Keratinocyte (primary cell): ENCODE results near the gene KCNF1. TPM values are rescaled to one million over a fixed set of nuclear protein-coding genes. Genes with fewer than 3 reads are reported as not detected.

Experiments used
- DNase-seq: peaks from one replicate; pipeline ENCODE4 v3.0.0-alpha.2; 2011; ENCODE audit warnings: low read depth, missing footprints, low spot score
- FAIRE-seq: peaks from 2 replicates; lab custom pipeline; 2011; peaks lifted over from hg19 to GRCh38; lab: Jason Lieb, UNC
- H2AFZ ChIP-seq: 2 replicates; pipeline ENCODE4 v1.6.0; 2012; ENCODE audit warnings: low read length, control low read depth, inconsistent platforms; ENCODE audit not compliant: control insufficient read depth
- H3K27ac ChIP-seq: 2 replicates; pipeline ENCODE4 v1.5.1; 2011; ENCODE audit warnings: low read length; ENCODE audit not compliant: control insufficient read depth, insufficient read depth
- H3K27me3 ChIP-seq: 3 replicates; pipeline ENCODE4 v1.6.0; 2011; ENCODE audit warnings: low read length; ENCODE audit not compliant: control insufficient read depth, insufficient read depth; ENCODE audit errors: extremely low read depth
- H3K36me3 ChIP-seq, 2 experiments: 2 replicates in 1 of 2; 3 replicates in 1 of 2; pipeline ENCODE4 v1.5.1; 2011; ENCODE audit warnings: low read length in 2 of 2, mild to moderate bottlenecking in 1 of 2; ENCODE audit not compliant: control insufficient read depth in 2 of 2, insufficient read depth in 2 of 2; ENCODE audit errors: extremely low read depth in 1 of 2
- H3K4me1 ChIP-seq: 3 replicates; pipeline ENCODE4 v1.5.1; 2011; ENCODE audit warnings: low read length; ENCODE audit not compliant: control insufficient read depth, insufficient read depth; ENCODE audit errors: extremely low read depth
- H3K4me2 ChIP-seq: 3 replicates; pipeline ENCODE4 v1.6.0; 2011; ENCODE audit warnings: low read depth, low read length; ENCODE audit not compliant: control insufficient read depth, insufficient read depth; ENCODE audit errors: extremely low read depth
- H3K4me3 ChIP-seq, 3 experiments: fragments of 200-600 bp in 1 of 3; sonication (generic) in 1 of 3; 2 replicates in 2 of 3; 3 replicates in 1 of 3; pipeline ENCODE4 v1.5.1; 2011 to 2016; ENCODE audit warnings: low read length in 3 of 3, mild to moderate bottlenecking in 3 of 3, control low read depth in 2 of 3, inconsistent platforms in 1 of 3, low read depth in 1 of 3, mixed read lengths in 1 of 3, mixed run types in 1 of 3, moderate library complexity in 1 of 3; ENCODE audit not compliant: control insufficient read depth in 2 of 3, insufficient read depth in 2 of 3; ENCODE audit errors: extremely low read depth in 1 of 3
- H3K79me2 ChIP-seq: 2 replicates; pipeline ENCODE4 v1.6.0; 2012; ENCODE audit warnings: low read length; ENCODE audit not compliant: control insufficient read depth, insufficient read depth
- H3K9ac ChIP-seq: 3 replicates; pipeline ENCODE4 v1.6.0; 2011; ENCODE audit warnings: low read length; ENCODE audit not compliant: control insufficient read depth, insufficient read depth; ENCODE audit errors: extremely low read depth
- H3K9me1 ChIP-seq: 3 replicates; pipeline ENCODE4 v1.6.0; 2011; ENCODE audit warnings: low read length; ENCODE audit not compliant: control insufficient read depth, insufficient read depth; ENCODE audit errors: extremely low read depth
- H3K9me3 ChIP-seq: 2 replicates; pipeline ENCODE4 v1.5.1; 2012; ENCODE audit warnings: low read depth, low read length; ENCODE audit not compliant: control insufficient read depth
- H4K20me1 ChIP-seq: 3 replicates; pipeline ENCODE4 v1.6.0; 2011; ENCODE audit warnings: low read length; ENCODE audit not compliant: control insufficient read depth, insufficient read depth; ENCODE audit errors: extremely low read depth
- CTCF ChIP-seq, 3 experiments: IDR thresholded peaks in 1 of 3; conservative IDR thresholded peaks in 1 of 3; optimal IDR thresholded peaks in 1 of 3; 2 replicates in 2 of 3; 3 replicates in 1 of 3; pipeline versions ENCODE3 to v1.5.1; 2011; ENCODE audit warnings: low read length in 3 of 3, mild to moderate bottlenecking in 3 of 3, moderate library complexity in 2 of 3, control low read depth in 1 of 3, inconsistent platforms in 1 of 3; ENCODE audit not compliant: insufficient read depth in 2 of 3; ENCODE audit errors: extremely low read depth in 1 of 3
- EZH2 ChIP-seq: IDR thresholded peaks from one replicate; pipeline ENCODE4 v1.6.1; 2012; ENCODE audit warnings: inconsistent platforms, mild to moderate bottlenecking, low read length, moderate library complexity
- dilution Hi-C: fragments of 300-500 bp; cut with MboI; formaldehyde crosslinking; loops from one replicate; pipeline ENCODE4 v1.7.0; 2020; ENCODE audit warnings: low sequenced_read_pairs; ENCODE audit not compliant: extremely low pct_ligation_motif_present
- polyA plus RNA-seq, 5 experiments: library from polyadenylated mRNA; depleted of rRNA in 3 of 5; stranded (reverse) in 3 of 5; stranded (forward) in 1 of 5; unstranded in 1 of 5; fragments of >200 nt; gene quantifications; 1 replicate in 1 of 5; 2 replicates in 3 of 5; 3 replicates in 1 of 5; pipeline versions ENCODE4 v1.2.1 to v1.2.3, GENCODE V29; 2011 to 2012; ENCODE audit warnings: missing spikeins in 2 of 5, low read depth in 1 of 5, low replicate concordance in 1 of 5

The KCNF1 gene
- polyA plus RNA-seq, 1 donor (not counting 4 experiments of a cell fraction or from before 2014, with no cell fraction given): 0.05 TPM

GRCh38 chr2:10909996-10910341 is 1.8 kb upstream of the KCNF1 start:
- dilution Hi-C loops: no loop called here
- no peaks in the 10 kb centered on the region for H3K79me2 ChIP-seq
- H3K9ac ChIP-seq: no peak overlapping the region
- H3K27me3 ChIP-seq: peaks cover 43% of the 10 kb centered on the region
- TF ChIP-seq CTCF (optimal IDR thresholded peaks at IDR 0.05 in 1 of 3, IDR thresholded peaks at IDR 0.05 in 1 of 3, conservative IDR thresholded peaks at IDR 0.05 in 1 of 3; ENCODE audit: extremely low read depth in 1 of 3, insufficient read depth in 2 of 3, low read length in 3 of 3): no peak
- no peak for TF ChIP-seq EZH2
- H3K9me3 ChIP-seq: no peaks in the 10 kb centered on the region
- no peak overlapping the region for H3K4me2 ChIP-seq
- no peaks in the 10 kb centered on the region for H4K20me1 ChIP-seq
- H3K9me1 ChIP-seq: no peaks in the 10 kb centered on the region
- H3K27ac ChIP-seq: no peak overlapping the region
- FAIRE-seq: no peak
- H3K4me3 ChIP-seq: no peak overlapping the region
- no peak for DNase-seq
- H3K36me3 ChIP-seq: no peaks in the 10 kb centered on the region
- H2AFZ ChIP-seq: no peak overlapping the region
- H3K4me1 ChIP-seq: peaks cover 8% of the 10 kb centered on the region

GRCh38 chr2:10910625-10911024 is 1.1 kb upstream of the KCNF1 start:
- no peak overlapping the region for H3K27ac ChIP-seq
- H3K27me3 ChIP-seq: peaks cover 48% of the 10 kb centered on the region
- H3K79me2 ChIP-seq: no peaks in the 10 kb centered on the region
- no peak overlapping the region for H3K9ac ChIP-seq
- FAIRE-seq: no peak
- no peak for TF ChIP-seq EZH2
- dilution Hi-C loops: no loop called here
- no peaks in the 10 kb centered on the region for H3K9me1 ChIP-seq
- H3K9me3 ChIP-seq: no peaks in the 10 kb centered on the region
- no peak overlapping the region for H3K4me2 ChIP-seq
- no peak for DNase-seq
- no peaks in the 10 kb centered on the region for H3K36me3 ChIP-seq
- H3K4me3 ChIP-seq: no peak overlapping the region
- no peak overlapping the region for H2AFZ ChIP-seq
- H4K20me1 ChIP-seq: no peaks in the 10 kb centered on the region
- H3K4me1 ChIP-seq: peaks cover 2% of the 10 kb centered on the region

- peak overlapping the region; percentile 33 for H2AFZ ChIP-seq
- no peak for TF ChIP-seq EZH2
- TF ChIP-seq CTCF (optimal IDR thresholded peaks at IDR 0.05 in 1 of 3, IDR thresholded peaks at IDR 0.05 in 1 of 3, conservative IDR thresholded peaks at IDR 0.05 in 1 of 3; ENCODE audit: extremely low read depth in 1 of 3, insufficient read depth in 2 of 3, low read length in 3 of 3): no peak
- H3K4me1 ChIP-seq: no peaks in the 10 kb centered on the region
- no peak overlapping the region for H3K9ac ChIP-seq
- dilution Hi-C loops: no loop called here
- DNase-seq: no peak
- peaks cover 48% of the 10 kb centered on the region for H3K27me3 ChIP-seq
- H3K9me3 ChIP-seq: no peaks in the 10 kb centered on the region
- no peaks in the 10 kb centered on the region for H3K9me1 ChIP-seq
- peak overlapping the region in 1 of 3 experiments; percentile 52 for H3K4me3 ChIP-seq
- H3K79me2 ChIP-seq: no peaks in the 10 kb centered on the region
- H4K20me1 ChIP-seq: no peaks in the 10 kb centered on the region
- no peak for FAIRE-seq
- no peak overlapping the region for H3K27ac ChIP-seq
- peak overlapping the region; percentile 54 for H3K4me2 ChIP-seq
- no peaks in the 10 kb centered on the region for H3K36me3 ChIP-seq
Measured at GRCh38 chr2:10912076-10912731, 470 bp downstream of the KCNF1 start.
